DMS 273 (cell line): ENCODE measurements around the gene FGG.

ENCODE experiments used
- DNase-seq: peaks from one replicate; lab custom pipeline; 2025; ENCODE audit not compliant: unreplicated experiment; lab: John Stamatoyannopoulos, UW

The FGG gene

GRCh38 chr4:154559494-154560418, 52.7 kb downstream of the FGG start:
- peak; percentile 50 for DNase-seq

GRCh38 chr4:154559141-154559493, 53.3 kb downstream of the FGG start:
- no peak for DNase-seq
